ENCODE measurements around the gene STRIP2.

- no peak for TF ChIP-seq REST (IDR thresholded peaks at IDR 0.05; ENCODE audit: unreplicated experiment)
- TF ChIP-seq CTCF (conservative IDR thresholded peaks at IDR 0.05; ENCODE audit: low read depth in 2 of 2) = no peak
- TF ChIP-seq POLR2AphosphoS5 (IDR thresholded peaks at IDR 0.05; ENCODE audit: low read depth) = no peak
- TF ChIP-seq STAT1 (IDR thresholded peaks at IDR 0.05; ENCODE audit: unreplicated experiment) = no peak
- no peak for TF ChIP-seq EZH2 (IDR thresholded peaks at IDR 0.05; ENCODE audit: low read depth, unreplicated experiment)
- no peak for TF ChIP-seq CREB1 (CRISPR knock-in tag; IDR thresholded peaks at IDR 0.05; ENCODE audit: low read depth)
- no peak for TF ChIP-seq ZNF114 (CRISPR knock-in tag; IDR thresholded peaks at IDR 0.05)
- no peak for TF ChIP-seq EZH2phosphoT487 (IDR thresholded peaks at IDR 0.05; ENCODE audit: unreplicated experiment)
- TF ChIP-seq JUNB (IDR thresholded peaks at IDR 0.05; ENCODE audit: unreplicated experiment) = no peak
- TF ChIP-seq ZNF331 (CRISPR knock-in tag; IDR thresholded peaks at IDR 0.05; ENCODE audit: low read depth) = no peak
- TF ChIP-seq ETS1 (IDR thresholded peaks at IDR 0.05) = no peak
Measured at GRCh38 chr7:129514683-129515082, 80.5 kb downstream of the STRIP2 start.
